Activated CD8-positive, alpha-beta memory T cell treated with anti-CD3 and anti-CD28 coated beads, Interleukin-2, amount 10 ng/mL, durations not matched to agents 7 days and 5 days (primary cell): ENCODE measurements around the gene LRRTM3. TPM values are rescaled to one million over a fixed set of nuclear protein-coding genes. Genes with fewer than 3 reads are reported as not detected.

Source experiments
- ATAC-seq: fragments of 150-1000 bp; cut with Tn5 transposase; one replicate; pipeline ENCODE4 v1.10.0; 2021; ENCODE audit warnings: moderate library complexity
- CTCF ChIA-PET: fragments of 350-600 bp; sonication (Branson Sonifier 250); formaldehyde crosslinking; loops from one replicate; lab custom pipeline; 2021; ENCODE audit warnings: antibody characterized with exemption; lab: Charles Lee
- DNase-seq: peaks from one replicate; pipeline ENCODE4 v3.0.0-alpha.2; 2020
- H3K27ac Mint-ChIP-seq: one replicate; pipeline ENCODE4 v1.8.0; 2021; ENCODE audit warnings: mild to moderate bottlenecking, mixed read lengths
- H3K27me3 Mint-ChIP-seq: one replicate; pipeline ENCODE4 v1.8.0; 2021; ENCODE audit warnings: mixed read lengths
- H3K36me3 Mint-ChIP-seq: one replicate; pipeline ENCODE4 v1.8.0; 2021; ENCODE audit warnings: mild to moderate bottlenecking, mixed read lengths
- H3K4me1 Mint-ChIP-seq: one replicate; pipeline ENCODE4 v1.8.0; 2021; ENCODE audit warnings: mixed read lengths
- H3K4me3 Mint-ChIP-seq: one replicate; pipeline ENCODE4 v1.8.0; 2021; ENCODE audit warnings: mild to moderate bottlenecking, moderate library complexity, mixed read lengths
- H3K9me3 Mint-ChIP-seq: one replicate; pipeline ENCODE4 v1.8.0; 2022; ENCODE audit warnings: low read depth, mixed read lengths
- total RNA-seq, 2 experiments: library from RNA; stranded (reverse); gene quantifications; one replicate each; pipeline ENCODE4 v1.2.3, GENCODE V29; 2021

The LRRTM3 gene
- total RNA-seq, 2 experiments from 2014 or later, result not detected

GRCh38 chr10:66951896-66952295 lies 26.1 kb downstream of the LRRTM3 start:
- no peaks in the 10 kb centered on the region for H3K36me3 Mint-ChIP-seq
- CTCF ChIA-PET, result no interaction called here
- no peak for ATAC-seq
- H3K27ac Mint-ChIP-seq, result no peak overlapping the region
- H3K4me1 Mint-ChIP-seq, result no peaks in the 10 kb centered on the region
- no peak overlapping the region for H3K4me3 Mint-ChIP-seq
- H3K9me3 Mint-ChIP-seq, result peaks cover 2% of the 10 kb centered on the region
- no peak for DNase-seq
- no peaks in the 10 kb centered on the region for H3K27me3 Mint-ChIP-seq

DNA sequence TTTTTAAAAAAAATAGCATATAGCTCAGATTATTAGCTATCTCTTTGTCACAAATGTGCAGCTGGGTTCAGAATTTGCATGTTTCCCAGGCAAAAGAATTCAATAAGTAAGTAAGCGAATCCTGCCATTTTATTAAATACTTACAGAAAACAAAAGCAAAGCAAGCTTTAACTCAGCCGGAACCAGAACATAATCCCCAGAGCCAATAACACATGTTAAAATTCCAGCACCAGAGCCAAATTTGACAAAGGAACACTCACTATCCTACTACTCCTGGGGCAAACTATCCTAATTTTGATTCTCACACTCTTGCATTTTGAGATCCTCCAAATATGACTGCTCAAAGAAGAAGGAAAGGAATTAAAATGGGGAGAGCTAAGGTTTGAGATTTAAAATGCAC lies 32.6 kb downstream of the LRRTM3 start:
- Mint-ChIP-seq H3K4me3 (no peak overlapping the region), H3K27me3 (no peaks in the 10 kb centered on the region), H3K4me1 (no peaks in the 10 kb centered on the region), H3K27ac (no peak overlapping the region), H3K36me3 (no peaks in the 10 kb centered on the region), H3K9me3 (no peaks in the 10 kb centered on the region)
- DNase-seq (no peak), ATAC-seq (no peak)
- CTCF ChIA-PET, result no interaction called here

- DNase-seq (no peak), ATAC-seq (no peak)
- CTCF ChIA-PET, result no interaction called here
- H3K4me1 Mint-ChIP-seq, result no peaks in the 10 kb centered on the region
- no peaks in the 10 kb centered on the region for H3K27me3 Mint-ChIP-seq
- H3K36me3 Mint-ChIP-seq, result no peaks in the 10 kb centered on the region
- no peaks in the 10 kb centered on the region for H3K9me3 Mint-ChIP-seq
- no peak overlapping the region for H3K4me3 Mint-ChIP-seq
- H3K27ac Mint-ChIP-seq, result no peak overlapping the region
These were observed 39.1 kb downstream of the LRRTM3 start for GRCh38 chr10:66964946-66965345.

DNA sequence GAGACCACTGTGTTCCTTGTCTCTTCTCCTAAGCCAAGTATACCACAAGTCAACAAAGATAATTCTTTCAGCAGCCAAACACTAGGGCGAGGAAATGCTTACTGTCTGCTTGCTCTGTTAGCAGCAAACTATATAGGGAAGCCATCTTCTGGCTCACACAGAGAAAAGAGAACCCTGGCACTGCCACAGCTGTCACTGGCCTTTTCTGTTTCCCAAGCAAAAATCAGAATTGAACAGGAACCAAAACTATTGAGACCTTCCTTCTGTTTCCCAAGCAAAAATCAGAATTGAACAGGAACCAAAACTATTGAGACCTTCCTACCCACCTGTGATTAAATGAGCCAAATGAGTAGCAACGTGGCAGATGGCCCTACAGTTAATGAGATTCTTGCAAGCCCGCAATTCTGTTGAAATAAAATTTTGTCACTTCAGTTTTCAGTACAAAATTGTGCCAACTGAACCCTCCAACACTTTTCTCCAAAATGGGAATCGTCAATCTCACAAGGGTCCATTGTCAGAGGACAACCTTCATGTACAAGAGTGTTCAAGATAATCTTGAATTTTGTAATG lies 54.5 kb downstream of the LRRTM3 start:
- CTCF ChIA-PET, result no interaction called here
- H3K36me3 Mint-ChIP-seq, result no peaks in the 10 kb centered on the region
- H3K4me1 Mint-ChIP-seq, result no peaks in the 10 kb centered on the region
- no peak overlapping the region for H3K27ac Mint-ChIP-seq
- H3K27me3 Mint-ChIP-seq, result no peaks in the 10 kb centered on the region
- no peak for DNase-seq
- H3K9me3 Mint-ChIP-seq, result no peaks in the 10 kb centered on the region
- ATAC-seq, result no peak
- H3K4me3 Mint-ChIP-seq, result no peak overlapping the region

DNA sequence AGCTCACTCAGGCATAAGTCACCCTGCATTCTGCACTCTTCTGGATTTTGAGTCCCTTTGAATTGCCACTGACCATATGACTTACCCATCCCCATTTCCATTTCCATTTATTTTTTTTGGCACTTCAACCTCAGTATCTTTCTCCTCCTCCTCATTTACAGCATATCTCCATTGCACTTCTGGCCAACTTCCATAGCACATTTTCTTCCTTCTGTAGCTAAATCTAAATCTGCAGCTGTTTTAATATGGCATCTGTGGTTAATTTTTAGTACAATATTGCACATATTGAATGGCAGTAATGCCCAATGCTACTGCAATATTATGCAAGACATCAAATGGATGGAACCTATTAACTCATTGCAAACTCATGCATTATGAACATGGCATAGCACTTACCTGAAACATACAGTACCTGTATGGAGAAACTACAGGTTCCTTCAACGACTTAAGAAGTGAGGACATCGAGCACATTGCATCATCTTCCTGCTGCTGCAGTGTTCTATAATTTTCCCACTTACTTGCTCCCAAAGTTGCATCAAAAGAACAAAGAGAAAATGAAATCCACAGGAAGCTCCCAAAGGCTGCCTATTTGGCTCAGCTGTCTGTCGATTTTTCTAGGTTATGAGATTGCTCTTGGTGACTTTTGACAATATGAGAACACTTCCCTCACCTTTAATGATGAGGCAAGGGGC lies 55.7 kb downstream of the LRRTM3 start:
- CTCF ChIA-PET, result no interaction called here
- DNase-seq (no peak), ATAC-seq (no peak)
- Mint-ChIP-seq H3K27ac (no peak overlapping the region), H3K4me1 (no peaks in the 10 kb centered on the region), H3K36me3 (no peaks in the 10 kb centered on the region), H3K9me3 (no peaks in the 10 kb centered on the region), H3K27me3 (no peaks in the 10 kb centered on the region), H3K4me3 (no peak overlapping the region)

DNA sequence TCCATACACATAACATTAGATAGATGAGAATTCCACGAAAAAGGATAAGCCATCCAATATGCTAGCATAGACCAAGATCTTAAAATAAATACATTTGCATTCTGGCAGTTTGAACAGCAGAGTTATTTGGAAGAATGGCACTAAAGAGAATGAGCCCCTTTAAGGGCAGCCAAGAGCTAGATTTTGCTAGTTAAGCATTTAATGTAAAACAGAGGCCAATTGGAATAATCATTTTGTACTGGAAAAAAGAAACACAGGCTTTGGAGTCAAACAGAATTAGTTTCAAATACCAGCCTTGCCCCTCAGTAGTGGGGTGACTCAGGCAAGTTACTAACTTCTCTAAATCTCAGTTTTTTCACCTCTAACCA lies 56.2 kb downstream of the LRRTM3 start:
- ATAC-seq (no peak), DNase-seq (no peak)
- Mint-ChIP-seq H3K4me3 (no peak overlapping the region), H3K27ac (no peak overlapping the region), H3K9me3 (no peaks in the 10 kb centered on the region), H3K27me3 (no peaks in the 10 kb centered on the region), H3K4me1 (no peaks in the 10 kb centered on the region), H3K36me3 (no peaks in the 10 kb centered on the region)
- CTCF ChIA-PET, result no interaction called here

- ATAC-seq (no peak), DNase-seq (no peak)
- H3K27ac Mint-ChIP-seq, result no peak overlapping the region
- no peaks in the 10 kb centered on the region for H3K4me1 Mint-ChIP-seq
- CTCF ChIA-PET, result no interaction called here
- H3K27me3 Mint-ChIP-seq, result no peaks in the 10 kb centered on the region
- no peak overlapping the region for H3K4me3 Mint-ChIP-seq
- H3K9me3 Mint-ChIP-seq, result no peaks in the 10 kb centered on the region
- H3K36me3 Mint-ChIP-seq, result no peaks in the 10 kb centered on the region
These were observed 57.1 kb downstream of the LRRTM3 start for GRCh38 chr10:66982792-66983474.

DNA sequence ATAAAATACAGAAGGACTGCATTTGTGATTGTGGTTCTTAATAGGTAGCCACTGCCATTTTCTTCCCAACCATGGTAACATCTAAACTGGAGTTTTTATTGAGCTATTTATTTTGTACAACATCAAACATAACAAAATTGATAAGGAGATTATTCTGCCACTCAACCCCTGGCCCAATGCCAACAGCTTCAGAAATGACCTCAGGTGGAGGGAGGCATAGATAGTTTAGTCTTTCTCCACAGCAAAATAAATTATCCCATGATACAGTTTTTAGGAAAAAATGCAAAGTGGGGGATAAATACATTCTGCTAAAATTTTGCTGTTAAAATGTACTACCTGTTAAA lies 57.6 kb downstream of the LRRTM3 start:
- no peaks in the 10 kb centered on the region for H3K27me3 Mint-ChIP-seq
- no peak overlapping the region for H3K4me3 Mint-ChIP-seq
- H3K36me3 Mint-ChIP-seq, result no peaks in the 10 kb centered on the region
- H3K4me1 Mint-ChIP-seq, result no peaks in the 10 kb centered on the region
- no peaks in the 10 kb centered on the region for H3K9me3 Mint-ChIP-seq
- no peak for DNase-seq
- no peak for ATAC-seq
- CTCF ChIA-PET, result no interaction called here
- H3K27ac Mint-ChIP-seq, result no peak overlapping the region

DNA sequence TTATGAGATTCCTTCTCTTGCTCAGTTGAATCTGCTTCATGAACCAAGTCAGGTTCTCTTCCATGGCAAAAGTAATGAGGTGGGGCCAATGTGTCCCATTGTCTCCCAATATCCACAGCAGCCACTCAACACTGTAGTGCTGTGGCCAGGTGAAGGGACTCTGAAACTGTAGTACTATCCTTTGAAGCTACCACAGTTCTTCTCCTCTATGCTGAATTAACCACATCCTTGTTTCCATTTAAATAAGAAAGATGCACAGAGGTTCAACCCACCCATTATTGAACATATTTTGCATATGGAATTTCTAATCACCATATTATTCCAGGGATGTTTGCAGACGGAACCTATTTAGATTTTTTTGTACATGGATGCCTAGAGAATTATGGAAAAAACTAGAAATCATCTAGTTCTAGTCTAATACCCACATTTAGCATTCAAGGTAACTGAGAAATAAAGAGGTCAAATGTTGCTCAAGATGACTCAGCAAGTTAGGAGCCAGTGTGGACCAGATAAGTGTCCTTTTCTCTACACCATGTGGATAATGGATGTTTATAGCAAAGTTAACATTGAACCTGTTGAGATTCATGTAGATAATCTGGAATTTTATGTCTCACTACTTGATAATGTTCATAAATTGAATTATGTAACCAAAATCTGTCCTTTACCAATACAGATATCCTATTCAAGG lies 64.5 kb downstream of the LRRTM3 start:
- Mint-ChIP-seq H3K36me3 (no peaks in the 10 kb centered on the region), H3K4me1 (no peaks in the 10 kb centered on the region), H3K9me3 (no peaks in the 10 kb centered on the region), H3K4me3 (no peak overlapping the region), H3K27me3 (no peaks in the 10 kb centered on the region), H3K27ac (no peak overlapping the region)
- DNase-seq, result no peak
- no peak for ATAC-seq
- CTCF ChIA-PET, result no interaction called here

GRCh38 chr10:66996996-66997395 lies 71.2 kb downstream of the LRRTM3 start:
- ATAC-seq (no peak), DNase-seq (no peak)
- Mint-ChIP-seq H3K4me3 (no peak overlapping the region), H3K9me3 (peaks cover 3% of the 10 kb centered on the region), H3K27ac (no peak overlapping the region), H3K4me1 (no peaks in the 10 kb centered on the region), H3K27me3 (no peaks in the 10 kb centered on the region), H3K36me3 (no peaks in the 10 kb centered on the region)
- CTCF ChIA-PET, result no interaction called here

DNA sequence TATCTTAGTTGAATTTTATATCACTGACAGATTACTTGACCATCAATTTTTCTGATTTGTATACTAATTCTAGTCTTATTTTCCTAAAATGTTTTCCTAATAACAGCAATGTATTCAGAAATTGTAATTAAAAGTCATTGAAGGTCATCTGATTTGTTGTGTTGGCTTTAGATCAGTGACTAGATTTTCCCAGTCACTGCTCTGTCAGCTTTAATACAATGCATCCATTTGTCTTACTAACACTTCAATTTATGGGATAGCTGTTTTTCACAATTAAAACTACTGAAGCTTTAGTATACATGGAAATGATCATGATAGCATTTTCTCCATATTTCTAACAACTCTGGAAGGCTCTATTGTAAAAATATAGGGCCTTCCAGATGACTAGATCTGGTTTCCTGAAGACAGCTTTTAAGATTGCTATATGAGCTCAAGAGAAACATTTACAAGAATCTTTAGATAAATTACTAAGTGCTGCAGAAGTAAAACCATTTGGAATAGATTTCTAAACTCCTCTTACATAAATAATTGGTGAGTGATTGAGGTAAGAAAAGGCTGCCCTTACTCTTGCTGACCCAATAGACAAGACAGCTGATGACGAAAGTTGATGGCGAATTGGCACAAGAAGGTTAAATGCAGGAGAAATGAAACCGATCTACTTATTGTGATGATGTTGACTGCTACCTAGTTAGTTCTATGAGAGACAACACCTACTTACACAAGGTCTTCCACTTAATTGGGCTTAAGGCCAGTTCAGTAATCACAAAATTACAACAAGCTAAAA lies 74.1 kb downstream of the LRRTM3 start:
- Mint-ChIP-seq H3K27ac (no peak overlapping the region), H3K4me3 (no peak overlapping the region), H3K9me3 (peaks cover 3% of the 10 kb centered on the region), H3K4me1 (no peaks in the 10 kb centered on the region), H3K36me3 (no peaks in the 10 kb centered on the region), H3K27me3 (no peaks in the 10 kb centered on the region)
- ATAC-seq (no peak), DNase-seq (no peak)
- CTCF ChIA-PET, result no interaction called here

GRCh38 chr10:67004690-67005089 lies 78.9 kb downstream of the LRRTM3 start:
- DNase-seq (no peak), ATAC-seq (no peak)
- Mint-ChIP-seq H3K4me1 (no peaks in the 10 kb centered on the region), H3K27me3 (no peaks in the 10 kb centered on the region), H3K4me3 (no peak overlapping the region), H3K27ac (no peak overlapping the region), H3K9me3 (peaks cover 6% of the 10 kb centered on the region), H3K36me3 (no peaks in the 10 kb centered on the region)
- CTCF ChIA-PET, result no interaction called here

DNA sequence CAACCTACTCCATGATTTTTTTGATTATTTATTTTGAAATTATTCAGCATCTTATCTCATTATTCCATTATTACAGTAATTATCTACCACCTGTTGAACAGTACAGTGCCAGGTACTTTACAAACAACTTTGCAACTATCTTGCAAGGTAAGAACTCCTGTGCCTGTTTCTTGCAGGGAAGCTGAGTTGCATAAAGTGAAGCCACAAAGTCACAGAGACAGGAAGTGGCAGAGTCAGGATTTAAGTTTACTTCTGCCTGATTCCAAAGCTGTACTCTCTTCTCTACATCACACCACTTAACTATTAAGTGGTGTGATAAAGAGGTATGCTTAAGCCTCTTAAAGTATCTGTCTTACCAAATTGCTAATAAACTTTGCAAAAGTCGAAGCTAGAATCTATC lies 80.1 kb downstream of the LRRTM3 start:
- Mint-ChIP-seq H3K9me3 (peaks cover 3% of the 10 kb centered on the region), H3K27me3 (no peaks in the 10 kb centered on the region), H3K36me3 (no peaks in the 10 kb centered on the region), H3K4me1 (no peaks in the 10 kb centered on the region), H3K4me3 (no peak overlapping the region), H3K27ac (no peak overlapping the region)
- ATAC-seq, result no peak
- no peak for DNase-seq
- CTCF ChIA-PET, result no interaction called here
